ENCODE results near the gene SNRNP48.

The SNRNP48 gene

GRCh38 chr6:7640016-7640415 lies 50.0 kb downstream of the SNRNP48 start:
- no peak overlapping the region for H3K4me3 ChIP-seq (replicated peaks; ENCODE audit: low read depth, low read length)
- no peak for DNase-seq (ENCODE audit: low read depth)
- no peak for TF ChIP-seq CTCF (IDR thresholded peaks at IDR 0.05; ENCODE audit: low read length, missing control alignments)

DNA sequence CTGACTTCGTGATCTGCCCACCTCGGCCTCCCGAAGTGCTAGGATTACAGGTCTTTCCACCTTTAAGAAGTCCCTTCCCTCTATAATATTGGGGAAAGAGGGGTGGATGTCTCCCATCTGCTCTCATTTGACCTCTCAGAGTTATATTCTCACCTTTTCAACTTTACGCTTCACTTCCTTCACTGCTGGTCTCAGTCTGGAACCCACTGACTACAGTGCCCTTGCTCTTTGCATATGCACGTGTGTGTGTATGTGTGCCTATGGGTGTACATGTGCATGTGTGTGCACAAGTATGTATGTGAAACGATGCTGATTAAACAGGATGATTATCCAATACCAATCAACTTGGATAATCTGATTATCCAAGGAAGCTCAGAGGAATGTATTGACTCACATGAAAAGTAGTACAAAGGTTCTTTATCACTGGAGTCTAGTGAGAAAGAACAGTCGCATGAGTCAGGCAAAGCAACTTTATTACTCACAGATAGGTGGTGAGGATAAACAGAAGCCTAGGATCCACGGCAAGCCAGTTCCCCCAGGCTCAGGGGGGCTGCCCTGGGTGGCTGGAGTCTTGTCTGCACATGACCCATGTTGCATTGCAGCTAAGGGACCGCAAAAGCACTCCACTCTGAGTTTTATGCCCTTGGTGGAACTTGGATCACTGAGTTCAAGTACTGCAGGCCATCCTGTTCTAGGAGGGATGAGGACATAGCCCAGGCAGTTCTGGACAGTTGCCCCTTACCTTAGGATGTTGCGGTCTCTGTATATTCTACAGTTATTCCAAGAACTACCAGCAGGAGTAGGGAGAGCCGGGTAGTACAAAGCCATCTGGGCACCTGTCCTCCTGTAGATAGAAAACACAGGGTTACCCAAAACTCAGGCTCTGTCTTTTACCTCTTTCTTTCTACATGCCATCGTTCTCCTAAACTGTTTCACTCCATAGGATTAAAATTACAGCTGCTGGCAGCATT lies 50.9 kb downstream of the SNRNP48 start:
- no peak overlapping the region for H3K4me3 ChIP-seq (replicated peaks; ENCODE audit: low read depth, low read length)
- TF ChIP-seq CTCF (IDR thresholded peaks at IDR 0.05; ENCODE audit: low read length, missing control alignments) = no peak
- peak; percentile 71 for DNase-seq (ENCODE audit: low read depth)

- DNase-seq (ENCODE audit: low read depth) = no peak
- no peak overlapping the region for H3K4me3 ChIP-seq (replicated peaks; ENCODE audit: low read depth, low read length)
- no peak for TF ChIP-seq CTCF (IDR thresholded peaks at IDR 0.05; ENCODE audit: low read length, missing control alignments)
Observed at GRCh38 chr6:7642791-7643190, 52.8 kb downstream of the SNRNP48 start.

DNA sequence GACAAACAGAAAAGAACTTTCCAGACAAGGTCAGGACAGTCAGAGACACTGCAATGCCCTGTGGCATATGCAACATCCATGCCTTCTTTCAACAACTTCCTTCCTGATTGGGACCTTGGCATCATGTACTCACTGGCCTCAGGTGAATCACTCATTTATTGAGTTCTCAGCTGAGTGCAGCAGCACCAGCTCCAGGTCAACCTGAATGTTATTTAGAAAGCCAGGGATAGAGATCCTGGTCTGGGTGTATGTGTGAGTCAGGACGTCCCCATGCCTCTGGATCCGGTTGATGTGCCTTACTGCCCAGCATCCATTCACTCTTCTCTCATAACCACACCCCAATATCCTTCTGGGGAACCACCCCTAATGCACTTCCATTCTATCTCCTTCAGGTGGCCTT lies 54.4 kb downstream of the SNRNP48 start:
- no peak for DNase-seq (ENCODE audit: low read depth)
- TF ChIP-seq CTCF (IDR thresholded peaks at IDR 0.05; ENCODE audit: low read length, missing control alignments) = no peak
- H3K4me3 ChIP-seq (replicated peaks; ENCODE audit: low read depth, low read length) = no peak overlapping the region

DNA sequence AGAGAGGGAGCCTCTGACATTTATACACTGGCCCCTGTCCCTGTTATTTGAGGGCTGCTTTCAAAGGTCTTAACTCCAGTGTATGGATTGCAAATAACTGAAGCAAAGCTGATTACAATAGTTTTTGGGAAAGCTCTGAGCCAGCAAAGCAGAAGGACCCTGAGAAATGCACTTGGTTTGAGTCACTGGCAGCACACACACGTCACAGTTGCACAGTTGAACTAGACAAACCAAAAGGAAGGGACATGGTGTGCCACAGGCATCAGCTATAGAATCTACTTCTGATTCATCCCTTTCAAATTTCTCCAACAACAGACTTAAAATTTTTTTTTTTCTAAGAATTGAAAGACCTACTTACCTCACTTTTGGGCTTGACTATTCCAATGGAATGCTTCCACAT lies 56.4 kb downstream of the SNRNP48 start:
- TF ChIP-seq CTCF (IDR thresholded peaks at IDR 0.05; ENCODE audit: low read length, missing control alignments) = no peak
- H3K4me3 ChIP-seq (replicated peaks; ENCODE audit: low read depth, low read length) = no peak overlapping the region
- peak; percentile 73 for DNase-seq (ENCODE audit: low read depth)

DNA sequence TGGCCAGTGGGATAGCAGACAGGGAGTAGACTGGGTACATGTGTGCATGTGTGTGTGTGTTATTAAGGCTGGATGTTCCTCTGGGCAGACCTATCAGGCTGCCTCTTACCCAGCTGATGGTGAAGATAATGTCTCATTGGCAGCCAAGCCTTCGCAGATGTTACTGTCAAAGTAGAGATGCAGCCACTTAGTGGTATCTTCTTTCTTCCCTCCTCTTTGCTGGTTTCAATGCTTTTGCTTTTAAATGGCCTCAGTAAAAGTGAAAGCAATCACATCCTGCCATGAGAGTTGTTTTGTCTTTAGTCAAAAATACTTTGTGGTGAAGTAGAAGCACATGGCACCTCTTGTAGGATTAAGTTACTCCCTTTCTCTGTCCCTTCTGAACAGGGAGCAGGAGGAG lies 57.5 kb downstream of the SNRNP48 start:
- no peak for DNase-seq (ENCODE audit: low read depth)
- no peak for TF ChIP-seq CTCF (IDR thresholded peaks at IDR 0.05; ENCODE audit: low read length, missing control alignments)
- no peak overlapping the region for H3K4me3 ChIP-seq (replicated peaks; ENCODE audit: low read depth, low read length)
